Tibial artery (tissue), 4 donors: ENCODE data around the gene CRK.
"Not testable (repeated sequence)": the region's sequence is repeated elsewhere in the genome, so short reads cannot be mapped to it uniquely, and the experiment has no call there.

Experiments
- DNase-seq, 2 donors: peaks; one replicate each; pipeline ENCODE4 v3.0.0-alpha.2; 2019
- H3K27ac ChIP-seq, 2 donors: fragments of 200-600 bp; sonication (generic) in 1 of 2; 1 replicate in 1 of 2; 2 replicates in 1 of 2; pipeline ENCODE4 v1.5.1; 2018 to 2019; ENCODE audit warnings: mild to moderate bottlenecking in 1 of 2
- H3K27me3 ChIP-seq, 2 donors: fragments of 200-600 bp; sonication (generic) in 1 of 2; one replicate each; pipeline versions ENCODE4 v1.5.1 to v1.6.0; 2016 to 2019
- H3K36me3 ChIP-seq, 3 donors: fragments of 200-600 bp; sonication (generic) in 2 of 3; one replicate each; pipeline ENCODE4 v1.5.1; 2016 to 2019; ENCODE audit warnings: mild to moderate bottlenecking in 2 of 3
- H3K4me1 ChIP-seq, 4 donors: fragments of 200-600 bp; sonication (generic) in 2 of 4; 1 replicate in 3 of 4; 2 replicates in 1 of 4; pipeline ENCODE4 v1.5.1; 2016 to 2019
- H3K4me3 ChIP-seq, 2 donors: fragments of 200-600 bp; sonication (generic) in 1 of 2; 1 replicate in 1 of 2; 2 replicates in 1 of 2; pipeline ENCODE4 v1.5.1; 2018 to 2019; ENCODE audit warnings: mild to moderate bottlenecking in 2 of 2
- H3K9me3 ChIP-seq, 3 donors: fragments of 200-600 bp; sonication (generic) in 1 of 3; one replicate each; pipeline ENCODE4 v1.5.1; 2016 to 2019
- intact Hi-C: fragments of 100-400 bp; cut with DNase I; formaldehyde crosslinking; loops from one replicate; pipeline ENCODE4 v1.15.0; 2023; ENCODE audit warnings: low total_unique reads
- TF ChIP-seq, protein P1 (sequence below), 2 experiments: fragments of 200-600 bp in 1 of 2; fragments of 450-650 bp in 1 of 2; IDR thresholded peaks; one replicate each; pipeline ENCODE4 v1.5.1; 2017 to 2019; ENCODE audit warnings: antibody characterized with exemption in 2 of 2, mild to moderate bottlenecking in 1 of 2, moderate library complexity in 1 of 2

Gene CRK

DNA sequence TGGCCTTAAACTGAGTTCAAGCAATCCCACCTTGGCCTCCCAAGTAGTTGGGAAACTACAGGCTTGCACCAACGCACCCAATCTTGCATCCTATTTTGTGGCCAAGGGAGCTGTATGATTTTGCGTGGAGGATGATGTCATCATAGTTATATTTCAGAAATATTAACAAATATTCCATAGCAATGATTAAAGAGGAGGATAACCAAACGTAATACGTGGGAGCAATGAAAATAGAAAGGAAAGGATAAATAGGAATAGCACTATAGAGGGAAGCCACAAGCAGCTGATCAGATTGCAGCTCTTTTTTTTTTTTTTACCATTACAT lies 53.8 kb downstream of the CRK start:
- Histone ChIP-seq H3K36me3 (no peaks in the 10 kb centered on the region), H3K4me3 (no peak overlapping the region), H3K4me1 (peaks cover 0 to 22% (median 9%) of the 10 kb centered on the region in 4 donors), H3K27me3 (no peaks in the 10 kb centered on the region), H3K27ac (no peak overlapping the region), H3K9me3 (no peaks in the 10 kb centered on the region)
- TF ChIP-seq, protein P1, sequence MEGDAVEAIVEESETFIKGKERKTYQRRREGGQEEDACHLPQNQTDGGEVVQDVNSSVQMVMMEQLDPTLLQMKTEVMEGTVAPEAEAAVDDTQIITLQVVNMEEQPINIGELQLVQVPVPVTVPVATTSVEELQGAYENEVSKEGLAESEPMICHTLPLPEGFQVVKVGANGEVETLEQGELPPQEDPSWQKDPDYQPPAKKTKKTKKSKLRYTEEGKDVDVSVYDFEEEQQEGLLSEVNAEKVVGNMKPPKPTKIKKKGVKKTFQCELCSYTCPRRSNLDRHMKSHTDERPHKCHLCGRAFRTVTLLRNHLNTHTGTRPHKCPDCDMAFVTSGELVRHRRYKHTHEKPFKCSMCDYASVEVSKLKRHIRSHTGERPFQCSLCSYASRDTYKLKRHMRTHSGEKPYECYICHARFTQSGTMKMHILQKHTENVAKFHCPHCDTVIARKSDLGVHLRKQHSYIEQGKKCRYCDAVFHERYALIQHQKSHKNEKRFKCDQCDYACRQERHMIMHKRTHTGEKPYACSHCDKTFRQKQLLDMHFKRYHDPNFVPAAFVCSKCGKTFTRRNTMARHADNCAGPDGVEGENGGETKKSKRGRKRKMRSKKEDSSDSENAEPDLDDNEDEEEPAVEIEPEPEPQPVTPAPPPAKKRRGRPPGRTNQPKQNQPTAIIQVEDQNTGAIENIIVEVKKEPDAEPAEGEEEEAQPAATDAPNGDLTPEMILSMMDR (IDR thresholded peaks at IDR 0.05), result no peak
- no peak for DNase-seq
- intact Hi-C loops, result no loop called here

DNA sequence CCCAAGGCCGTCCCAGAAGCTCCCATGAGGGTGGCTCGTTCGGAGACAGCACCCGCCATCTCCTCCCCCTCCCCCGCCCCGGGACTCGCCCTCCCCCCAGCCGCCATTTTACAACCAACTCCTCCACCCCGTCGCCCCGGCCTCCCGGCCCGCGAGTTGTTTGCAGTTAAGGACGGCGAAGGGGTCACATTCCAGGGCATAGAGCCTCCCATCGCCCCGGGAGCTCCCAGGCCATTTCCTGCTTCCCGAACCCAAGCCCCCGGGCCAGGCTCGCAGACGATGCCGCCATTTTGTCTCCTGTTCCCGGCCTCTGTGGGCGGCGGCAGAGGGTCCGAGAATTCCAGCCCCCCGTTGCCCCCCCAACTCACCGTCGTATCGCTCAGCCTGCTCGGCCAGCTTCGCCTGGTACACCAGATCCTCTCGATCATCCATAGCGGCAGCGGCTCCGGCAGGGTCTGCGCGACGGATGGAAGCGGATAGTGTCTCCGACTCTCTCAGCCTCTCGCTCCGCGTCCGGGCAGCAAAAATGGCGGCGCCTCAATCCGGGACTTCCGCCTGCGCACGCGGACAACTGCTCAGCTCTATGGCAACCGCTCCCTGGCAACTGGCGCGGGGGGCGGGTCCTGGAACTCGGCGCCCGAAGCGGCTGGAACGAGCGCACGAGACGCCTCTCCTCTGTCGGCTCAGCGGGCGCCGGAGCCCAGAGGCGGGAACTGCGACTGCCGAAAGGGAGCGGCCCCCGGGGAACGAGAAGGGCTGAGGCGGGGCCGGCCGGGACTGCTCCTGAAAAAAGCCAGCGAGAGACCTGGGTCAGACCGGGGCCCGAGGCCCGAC lies 56.1 kb downstream of the CRK start, which contains the start of gene YWHAE:
YWHAE (minus strand) TSS at position 544 of the 834 bp plus-strand sequence; CDS start at position 432, 112 bp downstream.
- Histone ChIP-seq H3K36me3 (no peaks in the 10 kb centered on the region), H3K4me1 (peaks cover 0 to 45% (median 19%) of the 10 kb centered on the region in 4 donors), H3K4me3 (peak within 1 kb of the TSS; percentile 80 to 90), H3K27ac (peak within 1 kb of the TSS; percentile 98 to 99), H3K9me3 (no peaks in the 10 kb centered on the region), H3K27me3 (no peaks in the 10 kb centered on the region)
- TF ChIP-seq, protein P1 (IDR thresholded peaks at IDR 0.05), result no peak
- intact Hi-C loops, result no loop called here
- DNase-seq, result peak; percentile 97 to 99

DNA sequence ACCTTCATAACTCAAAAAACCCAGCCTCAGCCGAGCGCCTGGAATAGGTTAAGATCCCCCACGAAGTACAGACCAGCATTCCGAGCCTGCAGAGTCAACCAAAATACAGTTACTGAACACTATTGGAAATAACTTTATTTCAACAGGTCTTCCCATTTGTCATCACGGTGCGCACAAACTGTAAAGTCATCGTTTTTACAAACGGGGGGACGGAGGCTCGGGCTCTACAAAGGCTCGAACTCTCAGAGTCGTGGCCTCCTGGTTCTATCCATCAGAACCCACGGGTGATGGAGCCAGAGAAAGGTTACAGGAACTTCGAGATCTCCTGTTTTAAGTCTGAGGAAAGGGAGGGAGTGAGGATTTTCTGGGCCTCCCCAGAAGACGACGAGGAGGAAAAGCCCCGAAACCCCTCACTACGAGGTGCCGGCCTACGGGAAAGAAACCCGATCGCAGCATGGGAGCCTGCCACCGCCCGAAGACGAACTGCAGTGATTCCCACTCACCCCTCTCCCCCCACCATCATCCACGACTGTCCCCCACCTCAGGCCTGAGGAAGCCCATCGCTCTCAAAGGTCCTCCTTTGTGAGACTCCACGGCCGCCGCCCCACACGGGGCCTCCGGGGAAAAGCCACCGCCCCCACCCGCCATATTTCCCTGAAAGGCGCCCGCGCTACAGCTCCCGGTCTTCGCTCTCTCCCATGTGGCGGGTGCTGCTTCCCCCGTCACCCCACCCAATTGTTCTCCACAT lies 56.9 kb downstream of the CRK start:
- Histone ChIP-seq H3K9me3 (no peaks in the 10 kb centered on the region), H3K4me3 (peak overlapping the region; percentile 80 to 90), H3K4me1 (peaks cover 0 to 53% (median 26%) of the 10 kb centered on the region in 4 donors), H3K36me3 (no peaks in the 10 kb centered on the region), H3K27ac (peak overlapping the region; percentile 98 to 99), H3K27me3 (no peaks in the 10 kb centered on the region)
- TF ChIP-seq, protein P1 (IDR thresholded peaks at IDR 0.05), result no peak
- intact Hi-C loops, result no loop called here
- peak in 1 of 2 donors; percentile 38 for DNase-seq

GRCh38 chr17:1398028-1398427 lies 58.0 kb downstream of the CRK start:
- TF ChIP-seq, protein P1 (IDR thresholded peaks at IDR 0.05), result no peak
- Histone ChIP-seq H3K9me3 (no peaks in the 10 kb centered on the region), H3K4me3 (peak overlapping the region; percentile 80 to 90), H3K27ac (peak overlapping the region; percentile 98 to 99), H3K4me1 (peaks cover 0 to 64% (median 35%) of the 10 kb centered on the region in 4 donors), H3K36me3 (no peaks in the 10 kb centered on the region), H3K27me3 (no peaks in the 10 kb centered on the region)
- intact Hi-C loops, result no loop called here
- DNase-seq, result no peak

DNA sequence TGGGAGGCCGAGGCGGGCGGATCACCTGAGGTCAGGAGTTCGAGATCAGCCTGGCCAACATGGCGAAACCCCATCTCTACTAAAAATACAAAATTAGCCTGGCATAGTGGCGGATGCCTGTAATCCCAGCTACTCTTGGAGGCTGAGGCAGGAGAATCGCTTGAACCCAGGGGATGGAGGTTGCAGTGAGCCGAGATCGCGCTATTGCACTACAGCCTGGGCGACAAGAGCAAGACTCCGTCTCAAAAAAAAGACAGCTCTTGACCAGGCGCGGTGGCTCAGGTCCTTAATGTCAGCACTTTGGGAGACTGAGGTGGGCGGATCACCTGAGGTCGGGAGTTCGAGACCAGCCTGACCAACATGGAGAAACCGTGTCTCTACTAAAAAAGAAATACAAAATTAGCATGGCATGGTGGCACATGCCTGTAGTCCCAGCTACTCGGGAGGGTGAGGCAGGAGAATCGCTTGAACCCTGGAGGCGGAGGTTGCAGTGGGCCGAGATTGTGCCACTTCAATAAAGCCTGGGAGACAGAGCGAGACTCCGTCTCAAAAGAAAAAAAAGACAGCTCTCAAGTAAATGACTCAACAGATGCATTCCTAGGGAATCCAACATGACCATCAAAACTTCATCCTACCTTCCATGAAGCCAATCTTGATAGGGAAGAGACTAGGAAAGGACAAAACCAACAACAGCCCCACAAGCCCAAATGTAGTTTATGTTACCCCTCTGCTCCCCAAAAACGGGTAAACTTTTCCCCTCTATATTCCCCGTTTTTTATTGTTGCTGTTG lies 60.0 kb downstream of the CRK start:
- intact Hi-C loops, result not testable (repeated sequence)

More for the DNA sequence above, 60.0 kb downstream of the CRK start:
- Histone ChIP-seq H3K27ac (peak overlapping the region in 1 of 2 donors; percentile 98), H3K4me1 (peaks cover 0 to 83% (median 48%) of the 10 kb centered on the region in 4 donors)
- H3K9me3 ChIP-seq, H3K36me3 ChIP-seq, H3K4me3 ChIP-seq, H3K27me3 ChIP-seq: not testable (repeated sequence)
- DNase-seq, result peak in 1 of 2 donors; percentile 54
